HK-2 (cell line): ENCODE measurements around the gene ENOPH1.
"Not testable (repeated sequence)": the region's sequence is repeated elsewhere in the genome, so short reads cannot be mapped to it uniquely, and the experiment has no call there.

Source experiments
- DNase-seq: peaks from one replicate; pipeline ENCODE4 v3.0.0-alpha.2; 2018; ENCODE audit not compliant: unreplicated experiment

ENOPH1 gene

GRCh38 chr4:82469791-82470345 is 39.5 kb downstream of the ENOPH1 start:
- DNase-seq, result peak; percentile 11

- not testable (repeated sequence) for DNase-seq
Observed at GRCh38 chr4:82473080-82473479, 42.7 kb downstream of the ENOPH1 start.

GRCh38 chr4:82473621-82474164 is 43.3 kb downstream of the ENOPH1 start:
- no peak for DNase-seq

- not testable (repeated sequence) for DNase-seq
Observed at GRCh38 chr4:82475931-82476330, 45.5 kb downstream of the ENOPH1 start.

GRCh38 chr4:82477469-82477868 is 47.1 kb downstream of the ENOPH1 start:
- not testable (repeated sequence) for DNase-seq

- DNase-seq, result no peak
Observed at GRCh38 chr4:82479562-82479961, 49.2 kb downstream of the ENOPH1 start.

GRCh38 chr4:82480771-82481505 is 50.5 kb downstream of the ENOPH1 start:
- no peak for DNase-seq

GRCh38 chr4:82481506-82481840 is 51.1 kb downstream of the ENOPH1 start:
- no peak for DNase-seq

- DNase-seq, result no peak
Observed at GRCh38 chr4:82482387-82482786, 52.0 kb downstream of the ENOPH1 start.

GRCh38 chr4:82484996-82485783 is 54.8 kb downstream of the ENOPH1 start:
- DNase-seq, result no peak

- DNase-seq, result no peak
Observed at GRCh38 chr4:82489076-82489475, 58.7 kb downstream of the ENOPH1 start.

- no peak for DNase-seq
Observed at GRCh38 chr4:82489987-82490386, 59.6 kb downstream of the ENOPH1 start.

GRCh38 chr4:82491251-82491960 is 61.0 kb downstream of the ENOPH1 start:
- no peak for DNase-seq

- DNase-seq, result no peak
Observed at GRCh38 chr4:82493721-82494425, 63.5 kb downstream of the ENOPH1 start.

GRCh38 chr4:82495666-82496065 is 65.3 kb downstream of the ENOPH1 start:
- DNase-seq, result no peak

- DNase-seq, result no peak
Observed at GRCh38 chr4:82496349-82496748, 66.0 kb downstream of the ENOPH1 start.

- DNase-seq, result no peak
Observed at GRCh38 chr4:82499738-82500434, 69.5 kb downstream of the ENOPH1 start.

- DNase-seq, result no peak
Observed at GRCh38 chr4:82500435-82501153, 70.2 kb downstream of the ENOPH1 start.

- no peak for DNase-seq
Observed at GRCh38 chr4:82501154-82501442, 70.7 kb downstream of the ENOPH1 start.

GRCh38 chr4:82508011-82508410 is 77.6 kb downstream of the ENOPH1 start:
- no peak for DNase-seq
